ENCODE data around the gene PSME2.

The PSME2 gene

GRCh38 chr14:24172871-24173281 lies 26.5 kb upstream of the PSME2 start:
- H3K4me3 ChIP-seq (ENCODE audit: low read depth, low read length) = peak overlapping the region; percentile 63
- TF ChIP-seq, protein P1, sequence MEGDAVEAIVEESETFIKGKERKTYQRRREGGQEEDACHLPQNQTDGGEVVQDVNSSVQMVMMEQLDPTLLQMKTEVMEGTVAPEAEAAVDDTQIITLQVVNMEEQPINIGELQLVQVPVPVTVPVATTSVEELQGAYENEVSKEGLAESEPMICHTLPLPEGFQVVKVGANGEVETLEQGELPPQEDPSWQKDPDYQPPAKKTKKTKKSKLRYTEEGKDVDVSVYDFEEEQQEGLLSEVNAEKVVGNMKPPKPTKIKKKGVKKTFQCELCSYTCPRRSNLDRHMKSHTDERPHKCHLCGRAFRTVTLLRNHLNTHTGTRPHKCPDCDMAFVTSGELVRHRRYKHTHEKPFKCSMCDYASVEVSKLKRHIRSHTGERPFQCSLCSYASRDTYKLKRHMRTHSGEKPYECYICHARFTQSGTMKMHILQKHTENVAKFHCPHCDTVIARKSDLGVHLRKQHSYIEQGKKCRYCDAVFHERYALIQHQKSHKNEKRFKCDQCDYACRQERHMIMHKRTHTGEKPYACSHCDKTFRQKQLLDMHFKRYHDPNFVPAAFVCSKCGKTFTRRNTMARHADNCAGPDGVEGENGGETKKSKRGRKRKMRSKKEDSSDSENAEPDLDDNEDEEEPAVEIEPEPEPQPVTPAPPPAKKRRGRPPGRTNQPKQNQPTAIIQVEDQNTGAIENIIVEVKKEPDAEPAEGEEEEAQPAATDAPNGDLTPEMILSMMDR (IDR thresholded peaks at IDR 0.05; ENCODE audit: low read depth, low read length) = no peak

GRCh38 chr14:24172261-24172860 lies 26.0 kb upstream of the PSME2 start:
- in situ Hi-C loops (cut with HindIII; ENCODE audit: low sequenced_read_pairs) = no loop called here
- peak overlapping the region; percentile 63 for H3K4me3 ChIP-seq (ENCODE audit: low read depth, low read length)
- TF ChIP-seq, protein P1 (IDR thresholded peaks at IDR 0.05; ENCODE audit: low read depth, low read length) = no peak
- DNase-seq (ENCODE audit: low read depth, low spot score) = no peak

More at GRCh38 chr14:24172871-24173281, 26.5 kb upstream of the PSME2 start:
- no peak for DNase-seq (ENCODE audit: low read depth, low spot score)
- in situ Hi-C loops (cut with HindIII; ENCODE audit: low sequenced_read_pairs) = no loop called here

GRCh38 chr14:24171422-24172260 lies 25.2 kb upstream of the PSME2 start, which contains the start of gene REC8:
Gene REC8 (plus strand): TSS chr14:24172080. CDS start chr14:24172553, 473 bp downstream.
- DNase-seq (ENCODE audit: low read depth, low spot score) = peak; percentile 97
- H3K4me3 ChIP-seq (ENCODE audit: low read depth, low read length) = peak within 1 kb of the TSS; percentile 63
- TF ChIP-seq, protein P1 (IDR thresholded peaks at IDR 0.05; ENCODE audit: low read depth, low read length) = no peak
- in situ Hi-C loops (cut with HindIII; ENCODE audit: low sequenced_read_pairs) = no loop called here

DNA sequence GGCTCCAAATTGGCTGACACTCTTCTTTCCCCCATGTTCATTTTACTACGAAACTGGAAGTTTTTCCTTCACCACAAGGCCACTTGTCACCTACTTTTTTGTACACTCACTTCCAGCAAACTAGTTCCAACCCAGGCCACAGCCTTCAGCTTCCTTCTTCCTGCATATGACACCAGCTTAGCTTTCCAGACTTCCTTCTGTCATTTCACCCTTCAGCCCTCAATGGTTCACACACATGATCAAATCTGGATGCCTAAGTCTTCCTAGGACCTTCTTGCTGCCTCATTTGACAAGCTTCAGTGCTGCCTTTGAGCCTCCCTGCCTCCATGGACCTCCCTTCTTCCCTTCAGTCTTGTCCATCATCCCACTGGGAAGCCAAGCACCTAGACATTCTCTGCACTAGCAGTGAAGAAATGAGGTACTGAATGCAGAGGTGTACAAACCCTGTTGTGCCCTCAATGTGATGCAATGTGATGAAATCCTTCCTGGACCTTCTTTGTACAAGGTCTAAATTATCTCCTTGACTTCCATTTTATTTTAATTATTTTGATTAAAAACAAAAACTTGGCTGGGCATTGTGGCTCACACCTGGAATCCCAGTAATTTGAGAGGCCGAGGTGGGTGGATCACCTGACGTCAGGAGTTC lies 21.2 kb upstream of the PSME2 start:
- H3K4me3 ChIP-seq (ENCODE audit: low read depth, low read length) = no peak overlapping the region
- no peak for DNase-seq (ENCODE audit: low read depth, low spot score)
- TF ChIP-seq, protein P1 (IDR thresholded peaks at IDR 0.05; ENCODE audit: low read depth, low read length) = no peak
- in situ Hi-C loops (cut with HindIII; ENCODE audit: low sequenced_read_pairs) = no loop called here

DNA sequence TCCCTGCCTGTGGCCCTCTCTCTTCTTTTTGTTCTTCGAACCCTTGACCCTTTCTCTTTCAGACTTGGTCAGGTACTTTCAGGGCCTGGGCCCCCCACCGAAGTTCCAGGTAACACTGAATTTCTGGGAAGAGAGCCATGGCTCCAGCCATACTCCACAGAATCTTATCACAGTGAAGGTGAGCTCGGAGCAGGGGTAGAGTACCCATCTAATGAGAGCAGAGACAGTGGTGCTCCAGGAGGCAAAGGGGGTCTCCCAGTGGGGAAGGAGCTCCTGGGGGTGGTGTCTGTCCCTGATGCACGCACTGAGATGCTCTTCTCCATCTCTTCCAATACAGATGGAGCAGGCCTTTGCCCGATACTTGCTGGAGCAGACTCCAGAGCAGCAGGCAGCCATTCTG lies 19.4 kb upstream of the PSME2 start:
- in situ Hi-C loops (cut with HindIII; ENCODE audit: low sequenced_read_pairs) = no loop called here
- DNase-seq (ENCODE audit: low read depth, low spot score) = no peak
- TF ChIP-seq, protein P1 (IDR thresholded peaks at IDR 0.05; ENCODE audit: low read depth, low read length) = no peak
- no peak overlapping the region for H3K4me3 ChIP-seq (ENCODE audit: low read depth, low read length)

DNA sequence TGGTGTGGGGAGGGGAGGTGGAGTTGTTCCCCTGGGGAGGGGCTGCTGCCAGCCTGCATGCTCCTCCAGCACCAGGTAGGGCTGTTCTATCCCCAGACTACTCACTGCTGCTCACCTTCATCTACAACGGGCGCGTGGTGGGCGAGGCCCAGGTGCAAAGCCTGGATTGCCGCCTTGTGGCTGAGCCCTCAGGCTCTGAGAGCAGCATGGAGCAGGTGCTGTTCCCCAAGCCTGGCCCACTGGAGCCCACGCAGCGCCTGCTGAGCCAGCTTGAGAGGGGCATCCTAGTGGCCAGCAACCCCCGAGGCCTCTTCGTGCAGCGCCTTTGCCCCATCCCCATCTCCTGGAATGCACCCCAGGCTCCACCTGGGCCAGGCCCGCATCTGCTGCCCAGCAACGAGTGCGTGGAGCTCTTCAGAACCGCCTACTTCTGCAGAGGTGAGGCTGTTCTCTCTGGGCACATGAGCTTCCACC lies 18.1 kb upstream of the PSME2 start:
- no peak overlapping the region for H3K4me3 ChIP-seq (ENCODE audit: low read depth, low read length)
- in situ Hi-C loops (cut with HindIII; ENCODE audit: low sequenced_read_pairs) = no loop called here
- TF ChIP-seq, protein P1 (IDR thresholded peaks at IDR 0.05; ENCODE audit: low read depth, low read length) = no peak
- no peak for DNase-seq (ENCODE audit: low read depth, low spot score)

Data from astrocyte of the spinal cord (primary cell).